Gastrocnemius medialis (tissue), 4 donors: ENCODE results near the gene CA4.

Source experiments
- CTCF ChIP-seq, 5 experiments: fragments of 450-650 bp in 3 of 5; fragments of 200-600 bp in 2 of 5; sonication (generic) in 2 of 5; IDR thresholded peaks in 4 of 5; conservative IDR thresholded peaks in 1 of 5; 1 replicate in 4 of 5; 2 replicates in 1 of 5; pipeline ENCODE4 v1.5.1; 2016 to 2019; ENCODE audit warnings: antibody characterized with exemption in 5 of 5, mild to moderate bottlenecking in 3 of 5, moderate library complexity in 3 of 5
- POLR2A ChIP-seq, 2 donors: fragments of 450-650 bp; IDR thresholded peaks; one replicate each; pipeline ENCODE4 v1.6.1; 2017; ENCODE audit warnings: antibody characterized with exemption in 2 of 2, mild to moderate bottlenecking in 2 of 2, moderate library complexity in 2 of 2

GRCh38 chr17:60149691-60150582 lies at the start of gene CA4:
- TF ChIP-seq POLR2A (IDR thresholded peaks at IDR 0.05) (peak in 1 of 2 donors; percentile 9), CTCF (IDR thresholded peaks at IDR 0.05 in 4 of 5, conservative IDR thresholded peaks at IDR 0.05 in 1 of 5) (no peak)
